Fibroblast of lung (primary cell): ENCODE results near the gene NTN4. TPM values are rescaled to one million over a fixed set of nuclear protein-coding genes. Genes with fewer than 3 reads are reported as not detected.

ENCODE experiments used
- DNase-seq, 2 donors: peaks; one replicate each; pipeline versions ENCODE4 v3.0.0 to v3.0.0-alpha.2; 2010; ENCODE audit warnings: low read depth in 2 of 2
- H2AFZ ChIP-seq: 2 replicates; pipeline ENCODE4 v1.5.1; 2012; ENCODE audit warnings: low read length, control low read depth, inconsistent platforms
- H3K27ac ChIP-seq: 2 replicates; pipeline ENCODE4 v1.5.1; 2011; ENCODE audit warnings: low read length, control low read depth; ENCODE audit not compliant: insufficient read depth
- H3K27me3 ChIP-seq: 2 replicates; pipeline ENCODE4 v1.5.1; 2011; ENCODE audit warnings: mild to moderate bottlenecking, low read length; ENCODE audit not compliant: control insufficient read depth, insufficient read depth
- H3K36me3 ChIP-seq: 2 replicates; pipeline ENCODE4 v1.5.1; 2011; ENCODE audit warnings: low read length; ENCODE audit not compliant: control insufficient read depth, insufficient read depth
- H3K4me1 ChIP-seq: 2 replicates; pipeline ENCODE4 v1.5.1; 2011; ENCODE audit warnings: low read length; ENCODE audit not compliant: control insufficient read depth, insufficient read depth; ENCODE audit errors: extremely low read depth
- H3K4me2 ChIP-seq: 2 replicates; pipeline ENCODE4 v1.5.1; 2011; ENCODE audit warnings: low read length, control low read depth; ENCODE audit not compliant: insufficient read depth; ENCODE audit errors: extremely low read depth
- H3K4me3 ChIP-seq, 4 experiments: fragments of 200-600 bp in 1 of 4; sonication (generic) in 1 of 4; replicated peaks in 1 of 4; 2 replicates each; pipeline ENCODE4 v1.5.1; 2011 to 2016; ENCODE audit warnings: low read length in 4 of 4, low read depth in 3 of 4, mild to moderate bottlenecking in 3 of 4, control low read depth in 2 of 4, inconsistent platforms in 1 of 4, mixed read lengths in 1 of 4; ENCODE audit not compliant: insufficient read depth in 1 of 4; ENCODE audit errors: control extremely low read depth in 1 of 4
- H3K79me2 ChIP-seq: 2 replicates; pipeline ENCODE4 v1.5.1; 2012; ENCODE audit warnings: mild to moderate bottlenecking, low read length, inconsistent platforms; ENCODE audit not compliant: control insufficient read depth, insufficient read depth
- H3K9ac ChIP-seq: 2 replicates; pipeline ENCODE4 v1.5.1; 2011; ENCODE audit warnings: mild to moderate bottlenecking, low read length, control low read depth; ENCODE audit not compliant: insufficient read depth
- H3K9me3 ChIP-seq: 2 replicates; pipeline ENCODE4 v1.5.1; 2012; ENCODE audit warnings: low read depth, low read length; ENCODE audit not compliant: control insufficient read depth, insufficient read depth
- H4K20me1 ChIP-seq: 2 replicates; pipeline ENCODE4 v1.5.1; 2011; ENCODE audit warnings: low read length; ENCODE audit not compliant: control insufficient read depth, insufficient read depth; ENCODE audit errors: extremely low read depth
- CTCF ChIP-seq, 2 donors: IDR thresholded peaks in 1 of 2; conservative IDR thresholded peaks in 1 of 2; 1 replicate in 1 of 2; 2 replicates in 1 of 2; pipeline ENCODE4 v1.5.1; 2011 to 2012; ENCODE audit warnings: low read length in 2 of 2, control low read depth in 1 of 2, inconsistent platforms in 1 of 2, low read depth in 1 of 2, mild to moderate bottlenecking in 1 of 2
- EZH2 ChIP-seq: IDR thresholded peaks from 2 replicates; pipeline ENCODE4 v1.5.1; 2012; ENCODE audit warnings: low read length, control low read depth, mild to moderate bottlenecking; ENCODE audit errors: missing control alignments
- polyA plus RNA-seq, 2 donors: library from polyadenylated mRNA; depleted of rRNA in 1 of 2; stranded (reverse) in 1 of 2; unstranded in 1 of 2; fragments of >200 nt; gene quantifications; 2 replicates each; pipeline ENCODE4 v1.2.1, GENCODE V29; 2011 to 2012; ENCODE audit warnings: missing spikeins in 1 of 2
- total RNA-seq: library from RNA; depleted of rRNA; stranded (reverse); fragments of >200 nt; gene quantifications from 2 replicates; pipeline ENCODE4 v1.2.1, GENCODE V29; 2014

Gene NTN4
- total and polyA plus RNA-seq, 2 donors (not counting 1 experiment from before 2014, with no cell fraction given) = 28.6 to 170 TPM

- Histone ChIP-seq H3K9me3 (no peaks in the 10 kb centered on the region), H3K27ac (no peak overlapping the region), H3K79me2 (no peaks in the 10 kb centered on the region), H3K9ac (no peak overlapping the region), H3K36me3 (no peaks in the 10 kb centered on the region), H3K4me3 (no peak overlapping the region), H2AFZ (no peak overlapping the region), H3K27me3 (no peaks in the 10 kb centered on the region), H4K20me1 (no peaks in the 10 kb centered on the region), H3K4me1 (peaks cover 3% of the 10 kb centered on the region), H3K4me2 (no peak overlapping the region)
- no peak for DNase-seq
- TF ChIP-seq CTCF (conservative IDR thresholded peaks at IDR 0.05 in 1 of 2, IDR thresholded peaks at IDR 0.05 in 1 of 2; ENCODE audit: low read depth in 1 of 2, low read length in 2 of 2) = no peak
- TF ChIP-seq EZH2 = no peak
Measured at GRCh38 chr12:95643256-95643655, 147.3 kb downstream of the NTN4 start.

- no peak for DNase-seq
- H3K4me1 ChIP-seq = peaks cover 6% of the 10 kb centered on the region
- H3K4me2 ChIP-seq = no peak overlapping the region
- H3K27me3 ChIP-seq = no peaks in the 10 kb centered on the region
- H2AFZ ChIP-seq = no peak overlapping the region
- no peaks in the 10 kb centered on the region for H4K20me1 ChIP-seq
- no peak overlapping the region for H3K9ac ChIP-seq
- H3K36me3 ChIP-seq = no peaks in the 10 kb centered on the region
- no peaks in the 10 kb centered on the region for H3K9me3 ChIP-seq
- no peak overlapping the region for H3K27ac ChIP-seq
- no peaks in the 10 kb centered on the region for H3K79me2 ChIP-seq
- no peak for TF ChIP-seq CTCF (conservative IDR thresholded peaks at IDR 0.05 in 1 of 2, IDR thresholded peaks at IDR 0.05 in 1 of 2; ENCODE audit: low read depth in 1 of 2, low read length in 2 of 2)
- no peak for TF ChIP-seq EZH2
- H3K4me3 ChIP-seq = no peak overlapping the region
Measured at GRCh38 chr12:95642583-95642982, 148.0 kb downstream of the NTN4 start.

- H3K9me3 ChIP-seq = no peaks in the 10 kb centered on the region
- no peaks in the 10 kb centered on the region for H3K27me3 ChIP-seq
- no peaks in the 10 kb centered on the region for H3K79me2 ChIP-seq
- H4K20me1 ChIP-seq = no peaks in the 10 kb centered on the region
- H3K4me1 ChIP-seq = peaks cover 3% of the 10 kb centered on the region
- no peak overlapping the region for H3K9ac ChIP-seq
- DNase-seq = no peak
- H3K4me3 ChIP-seq = no peak overlapping the region
- H3K36me3 ChIP-seq = no peaks in the 10 kb centered on the region
- H3K27ac ChIP-seq = no peak overlapping the region
- no peak overlapping the region for H3K4me2 ChIP-seq
- no peak for TF ChIP-seq CTCF (conservative IDR thresholded peaks at IDR 0.05 in 1 of 2, IDR thresholded peaks at IDR 0.05 in 1 of 2; ENCODE audit: low read depth in 1 of 2, low read length in 2 of 2)
- no peak for TF ChIP-seq EZH2
- no peak overlapping the region for H2AFZ ChIP-seq
Measured at GRCh38 chr12:95641299-95641952, 149.1 kb downstream of the NTN4 start.
